ENCODE data around the gene KCNT2.

- TF ChIP-seq CTCF (IDR thresholded peaks at IDR 0.05) (no peak), POLR2A (IDR thresholded peaks at IDR 0.05) (no peak)
These were observed 91.0 kb downstream of the KCNT2 start for GRCh38 chr1:196517193-196517592.

Data from esophagus squamous epithelium (tissue), 4 donors.